ENCODE results near the gene HSPBP1. TPM values are rescaled to one million over a fixed set of nuclear protein-coding genes. Genes with fewer than 3 reads are reported as not detected.

HSPBP1 gene
- total and polyA plus RNA-seq, 2 of the 13 experiments (the other 11 are each of a cell fraction or from before 2014, with no cell fraction given), result 22.3 to 33.7 TPM

DNA sequence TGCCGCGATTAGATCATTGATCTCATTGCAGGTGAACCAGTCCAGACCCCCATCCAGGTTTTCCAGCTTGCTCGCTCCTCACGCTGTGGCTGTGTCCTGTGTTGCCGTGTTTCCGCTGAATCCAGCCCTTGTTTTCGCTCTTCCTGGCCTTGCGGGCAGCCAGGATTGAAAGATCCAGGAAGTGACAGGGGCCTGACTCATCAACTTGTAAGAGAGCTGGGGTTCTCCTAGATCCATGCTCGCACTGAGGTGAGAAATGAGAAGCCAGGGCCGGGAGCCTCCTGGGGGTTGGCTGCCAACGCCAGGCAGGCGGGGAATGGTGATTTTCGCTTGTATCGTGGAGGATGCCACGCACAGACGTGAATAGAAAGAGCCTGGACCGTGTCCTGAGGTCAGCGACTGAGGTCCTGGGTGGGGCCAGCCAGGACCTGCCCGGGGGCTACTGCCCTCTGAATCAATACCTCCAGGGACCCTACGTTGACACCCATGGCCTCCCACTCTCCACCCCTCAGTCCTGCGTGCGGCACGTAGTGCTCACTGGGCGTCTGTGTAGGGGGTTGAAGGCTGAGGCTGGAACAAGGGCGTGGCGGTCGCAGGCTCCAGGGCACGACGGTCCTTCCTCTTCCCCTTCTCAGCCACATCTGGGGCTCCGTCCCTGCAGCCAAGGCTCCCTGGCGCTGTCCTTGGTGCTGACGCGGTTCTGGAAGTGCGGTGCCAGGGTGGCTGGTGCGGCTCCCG lies 63.3 kb downstream of the HSPBP1 start (continued):
- TF ChIP-seq, protein P1, sequence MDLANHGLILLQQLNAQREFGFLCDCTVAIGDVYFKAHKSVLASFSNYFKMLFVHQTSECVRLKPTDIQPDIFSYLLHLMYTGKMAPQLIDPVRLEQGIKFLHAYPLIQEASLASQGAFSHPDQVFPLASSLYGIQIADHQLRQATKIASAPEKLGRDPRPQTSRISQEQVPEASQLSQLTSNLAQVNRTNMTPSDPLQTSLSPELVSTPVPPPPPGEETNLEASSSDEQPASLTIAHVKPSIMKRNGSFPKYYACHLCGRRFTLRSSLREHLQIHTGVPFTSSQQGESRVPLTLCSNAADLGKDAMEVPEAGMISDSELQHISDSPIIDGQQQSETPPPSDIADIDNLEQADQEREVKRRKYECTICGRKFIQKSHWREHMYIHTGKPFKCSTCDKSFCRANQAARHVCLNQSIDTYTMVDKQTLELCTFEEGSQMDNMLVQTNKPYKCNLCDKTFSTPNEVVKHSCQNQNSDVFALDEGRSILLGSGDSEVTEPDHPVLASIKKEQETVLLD (CRISPR knock-in tag; IDR thresholded peaks at IDR 0.05; ENCODE audit: low read depth), result peak; percentile 71
- TF ChIP-seq ZNF850 (CRISPR knock-in tag; conservative IDR thresholded peaks at IDR 0.05) (peak; percentile 4; the same call in 1 of the 2 replicates), STAT5B (CRISPR knock-in tag; IDR thresholded peaks at IDR 0.05) (peak; percentile 78; the same call in 1 of the 2 replicates), ZNF12 (CRISPR knock-in tag; IDR thresholded peaks at IDR 0.05) (peak; percentile 89), SPEN (CRISPR knock-in tag; IDR thresholded peaks at IDR 0.05; ENCODE audit: low read depth) (peak; percentile 70), HNRNPLL (IDR thresholded peaks at IDR 0.05; ENCODE audit: low read depth, low read length, poor library complexity, severe bottlenecking) (peak; percentile 50), ZNF570 (CRISPR knock-in tag; IDR thresholded peaks at IDR 0.05; ENCODE audit: borderline replicate concordance) (peak; percentile 26; the same call in 1 of the 2 replicates), KDM4B (CRISPR knock-in tag; IDR thresholded peaks at IDR 0.05) (peak; percentile 96), ZKSCAN5 (CRISPR knock-in tag; IDR thresholded peaks at IDR 0.05) (peak; percentile 74; the same call in 1 of the 2 replicates), ZNF331 (CRISPR knock-in tag; IDR thresholded peaks at IDR 0.05) (peak; percentile 97), ZNF615 (CRISPR knock-in tag; IDR thresholded peaks at IDR 0.05; ENCODE audit: borderline replicate concordance) (peak; percentile 91; the same call in 1 of the 2 replicates), MBNL3 (CRISPR knock-in tag; conservative IDR thresholded peaks at IDR 0.05) (no peak), CHD2 (IDR thresholded peaks at IDR 0.05; ENCODE audit: low read depth, low read length) (peak; percentile 43; the same call in 1 of the 2 replicates), ZNF251 (CRISPR knock-in tag; IDR thresholded peaks at IDR 0.05) (no peak), STAG1 (CRISPR knock-in tag; IDR thresholded peaks at IDR 0.05) (peak; percentile 25), NFIC (IDR thresholded peaks at IDR 0.05; ENCODE audit: low read length) (no peak)
- TF ChIP-seq, protein P2, sequence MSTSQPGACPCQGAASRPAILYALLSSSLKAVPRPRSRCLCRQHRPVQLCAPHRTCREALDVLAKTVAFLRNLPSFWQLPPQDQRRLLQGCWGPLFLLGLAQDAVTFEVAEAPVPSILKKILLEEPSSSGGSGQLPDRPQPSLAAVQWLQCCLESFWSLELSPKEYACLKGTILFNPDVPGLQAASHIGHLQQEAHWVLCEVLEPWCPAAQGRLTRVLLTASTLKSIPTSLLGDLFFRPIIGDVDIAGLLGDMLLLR (CRISPR knock-in tag; IDR thresholded peaks at IDR 0.05), result peak; percentile 32; the same call in 1 of the 2 replicates
- TF ChIP-seq, protein P3, sequence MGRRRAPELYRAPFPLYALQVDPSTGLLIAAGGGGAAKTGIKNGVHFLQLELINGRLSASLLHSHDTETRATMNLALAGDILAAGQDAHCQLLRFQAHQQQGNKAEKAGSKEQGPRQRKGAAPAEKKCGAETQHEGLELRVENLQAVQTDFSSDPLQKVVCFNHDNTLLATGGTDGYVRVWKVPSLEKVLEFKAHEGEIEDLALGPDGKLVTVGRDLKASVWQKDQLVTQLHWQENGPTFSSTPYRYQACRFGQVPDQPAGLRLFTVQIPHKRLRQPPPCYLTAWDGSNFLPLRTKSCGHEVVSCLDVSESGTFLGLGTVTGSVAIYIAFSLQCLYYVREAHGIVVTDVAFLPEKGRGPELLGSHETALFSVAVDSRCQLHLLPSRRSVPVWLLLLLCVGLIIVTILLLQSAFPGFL (CRISPR knock-in tag; IDR thresholded peaks at IDR 0.05), result no peak
- TF ChIP-seq, protein P4, sequence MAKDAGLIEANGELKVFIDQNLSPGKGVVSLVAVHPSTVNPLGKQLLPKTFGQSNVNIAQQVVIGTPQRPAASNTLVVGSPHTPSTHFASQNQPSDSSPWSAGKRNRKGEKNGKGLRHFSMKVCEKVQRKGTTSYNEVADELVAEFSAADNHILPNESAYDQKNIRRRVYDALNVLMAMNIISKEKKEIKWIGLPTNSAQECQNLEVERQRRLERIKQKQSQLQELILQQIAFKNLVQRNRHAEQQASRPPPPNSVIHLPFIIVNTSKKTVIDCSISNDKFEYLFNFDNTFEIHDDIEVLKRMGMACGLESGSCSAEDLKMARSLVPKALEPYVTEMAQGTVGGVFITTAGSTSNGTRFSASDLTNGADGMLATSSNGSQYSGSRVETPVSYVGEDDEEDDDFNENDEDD (CRISPR knock-in tag; IDR thresholded peaks at IDR 0.05; ENCODE audit: borderline replicate concordance), result peak; percentile 78; the same call in 1 of the 2 replicates
- TF ChIP-seq, protein P5, sequence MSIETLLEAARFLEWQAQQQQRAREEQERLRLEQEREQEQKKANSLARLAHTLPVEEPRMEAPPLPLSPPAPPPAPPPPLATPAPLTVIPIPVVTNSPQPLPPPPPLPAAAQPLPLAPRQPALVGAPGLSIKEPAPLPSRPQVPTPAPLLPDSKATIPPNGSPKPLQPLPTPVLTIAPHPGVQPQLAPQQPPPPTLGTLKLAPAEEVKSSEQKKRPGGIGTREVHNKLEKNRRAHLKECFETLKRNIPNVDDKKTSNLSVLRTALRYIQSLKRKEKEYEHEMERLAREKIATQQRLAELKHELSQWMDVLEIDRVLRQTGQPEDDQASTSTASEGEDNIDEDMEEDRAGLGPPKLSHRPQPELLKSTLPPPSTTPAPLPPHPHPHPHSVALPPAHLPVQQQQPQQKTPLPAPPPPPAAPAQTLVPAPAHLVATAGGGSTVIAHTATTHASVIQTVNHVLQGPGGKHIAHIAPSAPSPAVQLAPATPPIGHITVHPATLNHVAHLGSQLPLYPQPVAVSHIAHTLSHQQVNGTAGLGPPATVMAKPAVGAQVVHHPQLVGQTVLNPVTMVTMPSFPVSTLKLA (IDR thresholded peaks at IDR 0.05), result peak; percentile 65

Data from HepG2 (cell line).